ENCODE data around the gene ESYT3. TPM values are rescaled to one million over a fixed set of nuclear protein-coding genes. Genes with fewer than 3 reads are reported as not detected.
"Not testable (repeated sequence)": the region's sequence is repeated elsewhere in the genome, so short reads cannot be mapped to it uniquely, and the experiment has no call there.

ESYT3 gene
- total and polyA plus RNA-seq, 4 donors = 0.38 to 2.7 (median 0.88) TPM

- Histone ChIP-seq H3K4me3 (ENCODE audit: low read length in 2 of 2) (no peak overlapping the region), H3K27ac (ENCODE audit: low read depth in 1 of 2, low read length in 2 of 2) (no peak overlapping the region), H3K27me3 (ENCODE audit: control insufficient read depth in 1 of 2, insufficient read depth in 2 of 2, low read length in 1 of 2) (no peaks in the 10 kb centered on the region), H3K9me3 (ENCODE audit: control insufficient read depth, low read length) (no peaks in the 10 kb centered on the region), H3K4me1 (ENCODE audit: control insufficient read depth in 1 of 2, insufficient read depth in 2 of 2, low read length in 2 of 2) (no peaks in the 10 kb centered on the region), H3K36me3 (ENCODE audit: control insufficient read depth in 1 of 2, insufficient read depth in 2 of 2, low read length in 1 of 2) (no peaks in the 10 kb centered on the region)
- DNase-seq (peak in 1 of 2 donors; percentile 19), ATAC-seq (ENCODE audit: low FRiP score) (no peak)
- intact Hi-C loops (cut with DNase I) = loop anchor here (5.0 to 10.0 kb wide), 4 partner anchors 84 to 506 kb away; partner anchors contain the start of gene CEP70 (in 1 of the 2)
- 80% methylated on average over 5 of the region's 5 CpGs for WGBS, 2 donors
Measured at GRCh38 chr3:138418601-138419206, 15.7 kb upstream of the ESYT3 start.

- no peak for ATAC-seq (ENCODE audit: low FRiP score)
- Histone ChIP-seq H3K4me3 (ENCODE audit: low read length in 2 of 2) (no peak overlapping the region), H3K27ac (ENCODE audit: low read depth in 1 of 2, low read length in 2 of 2) (no peak overlapping the region), H3K36me3 (ENCODE audit: control insufficient read depth in 1 of 2, insufficient read depth in 2 of 2, low read length in 1 of 2) (no peaks in the 10 kb centered on the region), H3K27me3 (ENCODE audit: control insufficient read depth in 1 of 2, insufficient read depth in 2 of 2, low read length in 1 of 2) (no peaks in the 10 kb centered on the region), H3K9me3 (ENCODE audit: control insufficient read depth, low read length) (no peaks in the 10 kb centered on the region), H3K4me1 (ENCODE audit: control insufficient read depth in 1 of 2, insufficient read depth in 2 of 2, low read length in 2 of 2) (no peaks in the 10 kb centered on the region)
- WGBS, 2 donors = 69 to 93% methylated on average over 1 of the region's 1 CpG
- DNase-seq = no peak
- intact Hi-C loops (cut with DNase I) = no loop called here
Measured at GRCh38 chr3:138423316-138423715, 11.1 kb upstream of the ESYT3 start.

GRCh38 chr3:138424323-138424722 is 10.1 kb upstream of the ESYT3 start:
- no peak overlapping the region for H3K4me3 ChIP-seq (ENCODE audit: low read length in 2 of 2)
- DNase-seq = peak in 1 of 2 donors; percentile 32
- ATAC-seq (ENCODE audit: low FRiP score) = peak; percentile 46
- no peak overlapping the region for H3K27ac ChIP-seq (ENCODE audit: low read depth in 1 of 2, low read length in 2 of 2)
- H3K36me3 ChIP-seq (ENCODE audit: control insufficient read depth in 1 of 2, insufficient read depth in 2 of 2, low read length in 1 of 2) = no peaks in the 10 kb centered on the region
- intact Hi-C loops (cut with DNase I) = no loop called here
- H3K9me3 ChIP-seq (ENCODE audit: control insufficient read depth, low read length) = no peaks in the 10 kb centered on the region
- 98% methylated on average over 2 of the region's 2 CpGs for WGBS, 2 donors
- no peaks in the 10 kb centered on the region for H3K4me1 ChIP-seq (ENCODE audit: control insufficient read depth in 1 of 2, insufficient read depth in 2 of 2, low read length in 2 of 2)
- H3K27me3 ChIP-seq (ENCODE audit: control insufficient read depth in 1 of 2, insufficient read depth in 2 of 2, low read length in 1 of 2) = no peaks in the 10 kb centered on the region

GRCh38 chr3:138426211-138426610 is 8.2 kb upstream of the ESYT3 start:
- no peaks in the 10 kb centered on the region for H3K9me3 ChIP-seq (ENCODE audit: control insufficient read depth, low read length)
- ATAC-seq (ENCODE audit: low FRiP score) (no peak), DNase-seq (no peak)
- 54 to 58% methylated on average over 3 of the region's 3 CpGs for WGBS, 2 donors
- H3K27me3 ChIP-seq (ENCODE audit: control insufficient read depth in 1 of 2, insufficient read depth in 2 of 2, low read length in 1 of 2) = no peaks in the 10 kb centered on the region
- no peak overlapping the region for H3K27ac ChIP-seq (ENCODE audit: low read depth in 1 of 2, low read length in 2 of 2)
- H3K36me3 ChIP-seq (ENCODE audit: control insufficient read depth in 1 of 2, insufficient read depth in 2 of 2, low read length in 1 of 2) = no peaks in the 10 kb centered on the region
- no peaks in the 10 kb centered on the region for H3K4me1 ChIP-seq (ENCODE audit: control insufficient read depth in 1 of 2, insufficient read depth in 2 of 2, low read length in 2 of 2)
- intact Hi-C loops (cut with DNase I) = no loop called here
- H3K4me3 ChIP-seq (ENCODE audit: low read length in 2 of 2) = no peak overlapping the region

DNA sequence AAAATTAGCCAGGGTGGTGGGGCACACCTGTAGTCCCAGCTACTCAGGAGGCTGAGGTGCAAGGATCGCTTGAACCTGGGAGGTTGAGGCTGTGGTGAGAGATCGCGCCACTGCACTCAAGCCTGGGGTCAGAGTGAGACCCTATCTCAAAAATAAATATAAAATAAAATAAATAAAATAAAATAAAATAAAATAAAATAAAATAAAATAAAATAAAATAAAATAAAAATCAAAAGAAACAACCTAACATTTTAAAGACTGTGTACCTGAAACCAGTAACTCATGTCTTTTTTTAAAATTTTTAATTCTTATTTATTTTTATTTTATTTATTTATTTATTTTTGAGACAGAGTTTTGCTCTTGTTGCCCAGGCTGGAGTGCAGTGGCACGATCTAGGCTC is 7.7 kb upstream of the ESYT3 start:
- H3K4me1 ChIP-seq (ENCODE audit: control insufficient read depth in 1 of 2, insufficient read depth in 2 of 2, low read length in 2 of 2); ATAC-seq (ENCODE audit: low FRiP score); H3K9me3 ChIP-seq (ENCODE audit: control insufficient read depth, low read length); H3K4me3 ChIP-seq (ENCODE audit: low read length in 2 of 2); intact Hi-C loops (cut with DNase I); H3K36me3 ChIP-seq (ENCODE audit: control insufficient read depth in 1 of 2, insufficient read depth in 2 of 2, low read length in 1 of 2); H3K27ac ChIP-seq (ENCODE audit: low read depth in 1 of 2, low read length in 2 of 2); H3K27me3 ChIP-seq (ENCODE audit: control insufficient read depth in 1 of 2, insufficient read depth in 2 of 2, low read length in 1 of 2): not testable (repeated sequence)
- 97% methylated on average over 4 of the region's 4 CpGs for WGBS, 2 donors
- peak in 1 of 2 donors; percentile 28 for DNase-seq

- Histone ChIP-seq H3K27me3 (ENCODE audit: control insufficient read depth in 1 of 2, insufficient read depth in 2 of 2, low read length in 1 of 2) (no peaks in the 10 kb centered on the region), H3K4me1 (ENCODE audit: control insufficient read depth in 1 of 2, insufficient read depth in 2 of 2, low read length in 2 of 2) (no peaks in the 10 kb centered on the region), H3K27ac (ENCODE audit: low read depth in 1 of 2, low read length in 2 of 2) (no peak overlapping the region), H3K4me3 (ENCODE audit: low read length in 2 of 2) (no peak overlapping the region), H3K36me3 (ENCODE audit: control insufficient read depth in 1 of 2, insufficient read depth in 2 of 2, low read length in 1 of 2) (no peaks in the 10 kb centered on the region), H3K9me3 (ENCODE audit: control insufficient read depth, low read length) (no peaks in the 10 kb centered on the region)
- WGBS, 2 donors = 93 to 94% methylated on average over 3 of the region's 3 CpGs
- DNase-seq (no peak), ATAC-seq (ENCODE audit: low FRiP score) (no peak)
- intact Hi-C loops (cut with DNase I) = no loop called here
Measured at GRCh38 chr3:138429665-138430064, 4.8 kb upstream of the ESYT3 start.

DNA sequence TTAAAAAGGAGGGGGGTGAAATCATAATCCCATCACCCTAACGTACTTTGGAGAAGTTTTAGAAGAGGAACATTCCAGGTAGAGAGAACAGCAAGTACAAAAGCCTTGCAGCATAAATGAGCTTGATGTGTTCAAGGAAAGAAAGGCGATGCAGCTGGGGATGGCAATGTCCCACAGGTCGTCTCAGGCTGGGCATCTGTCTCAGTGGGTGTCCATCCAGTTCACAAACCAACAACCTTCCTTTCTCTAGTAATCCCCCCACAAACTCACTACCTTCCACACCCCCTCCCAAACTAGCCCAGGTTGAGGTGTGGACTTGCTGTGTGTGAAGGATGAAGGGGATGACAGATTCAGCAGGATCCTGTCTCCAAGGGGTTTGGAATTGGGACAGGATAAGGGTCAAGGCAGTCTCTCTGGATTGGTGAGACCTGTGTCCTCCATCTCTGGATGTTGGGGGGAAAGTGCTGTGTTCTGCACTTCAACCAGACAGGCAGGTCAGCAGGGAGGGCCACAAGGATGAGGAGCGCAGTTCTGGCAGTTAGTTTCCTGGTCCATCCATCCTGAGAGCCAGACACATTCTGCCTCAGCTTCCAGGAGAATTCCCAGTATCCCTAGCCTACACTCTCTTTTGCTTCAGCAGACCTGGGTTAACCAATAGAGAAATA is 1.7 kb upstream of the ESYT3 start:
- Histone ChIP-seq H3K36me3 (ENCODE audit: control insufficient read depth in 1 of 2, insufficient read depth in 2 of 2, low read length in 1 of 2) (no peaks in the 10 kb centered on the region), H3K4me1 (ENCODE audit: control insufficient read depth in 1 of 2, insufficient read depth in 2 of 2, low read length in 2 of 2) (no peaks in the 10 kb centered on the region), H3K27ac (ENCODE audit: low read depth in 1 of 2, low read length in 2 of 2) (no peak overlapping the region), H3K9me3 (ENCODE audit: control insufficient read depth, low read length) (no peaks in the 10 kb centered on the region), H3K27me3 (ENCODE audit: control insufficient read depth in 1 of 2, insufficient read depth in 2 of 2, low read length in 1 of 2) (no peaks in the 10 kb centered on the region), H3K4me3 (ENCODE audit: low read length in 2 of 2) (no peak overlapping the region)
- DNase-seq = peak in 1 of 2 donors; percentile 22
- 92 to 94% methylated on average over 4 of the region's 4 CpGs for WGBS, 2 donors
- intact Hi-C loops (cut with DNase I) = no loop called here
- no peak for ATAC-seq (ENCODE audit: low FRiP score)

DNA sequence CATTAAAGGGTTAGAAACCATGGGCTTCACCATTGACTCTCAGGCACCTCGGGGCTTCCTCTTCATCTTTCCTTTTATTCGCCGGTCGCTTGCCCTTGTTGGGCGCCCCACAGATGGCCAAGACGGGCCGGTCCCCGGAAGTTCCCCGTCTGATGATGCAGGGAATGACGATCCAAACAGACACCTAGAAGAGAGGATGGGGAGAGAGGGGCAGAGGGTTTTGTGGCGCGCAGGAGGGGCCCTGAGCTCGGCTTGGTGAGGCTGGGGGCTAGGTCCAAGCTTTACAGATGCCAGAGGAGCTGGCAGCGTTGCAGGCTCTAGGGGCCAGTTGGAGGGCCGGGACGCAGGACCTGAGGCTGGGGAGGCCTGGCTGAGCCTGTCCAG is 532 bp upstream of the ESYT3 start:
- no peaks in the 10 kb centered on the region for H3K4me1 ChIP-seq (ENCODE audit: control insufficient read depth in 1 of 2, insufficient read depth in 2 of 2, low read length in 2 of 2)
- no peaks in the 10 kb centered on the region for H3K36me3 ChIP-seq (ENCODE audit: control insufficient read depth in 1 of 2, insufficient read depth in 2 of 2, low read length in 1 of 2)
- peak in 1 of 2 donors; percentile 71 for DNase-seq
- no peak overlapping the region for H3K4me3 ChIP-seq (ENCODE audit: low read length in 2 of 2)
- no peaks in the 10 kb centered on the region for H3K9me3 ChIP-seq (ENCODE audit: control insufficient read depth, low read length)
- intact Hi-C loops (cut with DNase I) = no loop called here
- no peak overlapping the region for H3K27ac ChIP-seq (ENCODE audit: low read depth in 1 of 2, low read length in 2 of 2)
- 37 to 41% methylated on average over 16 of the region's 16 CpGs for WGBS, 2 donors
- H3K27me3 ChIP-seq (ENCODE audit: control insufficient read depth in 1 of 2, insufficient read depth in 2 of 2, low read length in 1 of 2) = no peaks in the 10 kb centered on the region
- peak; percentile 2 for ATAC-seq (ENCODE audit: low FRiP score)
